Activated T-cell treated with anti-CD3 and anti-CD28 coated beads for 4 hours (primary cell): Measurements from ENCODE around the gene SLC29A3.

Experiments used
- DNase-seq: peaks from one replicate; pipeline ENCODE4 v3.0.0-alpha.2; 2020

Gene SLC29A3

DNA sequence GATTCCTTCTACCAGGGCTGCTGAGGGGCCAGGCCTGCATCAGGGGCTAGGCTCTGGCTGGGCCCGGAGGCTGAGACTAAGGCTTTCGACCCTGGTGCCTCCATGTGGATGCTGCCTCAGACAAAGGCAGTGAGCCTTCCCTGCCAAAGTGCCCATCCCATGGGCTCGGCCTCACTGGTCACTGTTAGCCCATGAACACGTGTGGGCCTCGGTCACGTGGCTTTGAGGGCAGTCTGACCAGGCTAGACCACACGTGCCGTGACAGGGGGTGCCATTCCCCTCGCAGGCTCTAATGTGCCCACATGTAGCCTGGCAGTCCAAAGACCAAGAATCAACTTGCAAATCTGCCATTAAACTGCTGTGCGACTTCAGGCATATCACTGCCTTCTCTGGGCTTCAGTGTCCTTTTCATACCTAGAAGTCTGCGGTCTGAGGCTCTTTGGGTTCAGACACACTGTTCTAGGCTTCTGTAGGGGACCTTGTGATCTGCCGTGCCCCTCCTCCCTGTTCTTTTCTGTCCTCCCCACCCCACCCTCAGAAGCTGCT is 17.6 kb upstream of the SLC29A3 start:
- DNase-seq = no peak

DNA sequence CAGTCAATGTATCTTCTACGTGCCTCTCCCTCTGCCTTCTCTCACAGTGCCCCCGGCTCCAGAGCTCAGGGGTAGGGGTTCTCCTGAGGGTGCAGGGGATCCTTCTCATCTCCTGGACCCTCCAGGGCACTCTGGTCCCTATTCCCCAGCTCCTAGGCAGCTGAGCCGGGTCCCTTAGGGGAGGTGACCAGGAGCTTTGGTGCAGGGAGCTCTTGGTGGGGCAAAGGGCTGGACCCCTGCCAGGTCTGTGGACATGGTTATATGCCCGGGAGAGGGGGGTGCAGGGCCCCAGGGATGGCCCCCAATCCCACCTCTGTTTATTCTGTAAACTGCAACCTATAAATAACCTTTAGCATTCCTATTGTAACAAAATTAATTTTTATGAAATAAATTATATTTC is 16.6 kb upstream of the SLC29A3 start:
- no peak for DNase-seq

DNA sequence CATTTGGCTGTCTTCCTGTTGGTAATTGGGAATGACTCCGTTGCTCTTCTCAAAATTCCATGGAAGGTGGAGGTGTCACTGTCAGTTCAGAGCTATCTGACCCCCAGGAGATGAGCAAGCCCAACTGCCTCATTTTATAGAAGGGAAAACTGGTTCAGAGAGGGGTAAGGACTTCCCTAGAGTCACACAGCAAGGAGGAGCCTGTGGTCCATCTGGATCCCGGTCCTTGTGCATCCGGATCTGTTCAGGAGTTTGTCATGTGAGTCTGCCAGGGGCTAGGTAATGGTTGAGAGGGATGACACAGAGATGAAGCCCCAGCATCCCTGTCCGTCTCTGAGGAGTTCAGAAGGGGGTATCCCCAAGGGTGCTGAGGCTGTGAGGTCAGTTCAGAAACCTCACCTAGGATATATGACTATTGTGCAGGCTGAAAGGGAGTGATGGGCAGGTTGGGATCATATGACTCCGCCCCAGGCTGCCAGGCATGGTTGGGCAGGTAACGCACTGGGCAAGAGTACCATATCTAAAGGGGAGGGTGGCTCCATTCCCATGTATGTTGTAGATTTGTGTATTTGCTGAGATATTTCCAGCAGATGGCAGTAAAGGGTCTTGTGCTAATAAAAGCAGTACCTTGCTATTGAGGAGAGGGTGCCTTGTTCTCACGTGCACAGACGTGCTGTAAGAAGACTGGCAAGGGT is 16.0 kb upstream of the SLC29A3 start:
- no peak for DNase-seq

DNA sequence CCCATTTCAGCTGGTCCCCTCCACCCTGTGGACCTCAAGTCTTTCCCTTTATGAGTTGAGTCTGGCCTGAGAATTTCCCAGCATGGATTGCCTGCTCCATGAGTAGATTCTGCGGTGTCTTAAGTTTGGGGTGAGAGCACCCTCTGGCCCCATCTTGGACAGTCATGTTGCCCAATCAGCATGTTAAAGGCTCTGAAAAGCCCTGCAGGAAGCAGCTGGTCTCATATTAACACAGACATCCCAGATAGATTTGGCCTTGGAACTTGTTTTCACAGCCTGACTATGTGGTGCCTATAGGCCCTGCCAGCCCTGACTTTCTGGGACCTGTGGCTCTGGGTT is 15.5 kb upstream of the SLC29A3 start:
- no peak for DNase-seq

DNA sequence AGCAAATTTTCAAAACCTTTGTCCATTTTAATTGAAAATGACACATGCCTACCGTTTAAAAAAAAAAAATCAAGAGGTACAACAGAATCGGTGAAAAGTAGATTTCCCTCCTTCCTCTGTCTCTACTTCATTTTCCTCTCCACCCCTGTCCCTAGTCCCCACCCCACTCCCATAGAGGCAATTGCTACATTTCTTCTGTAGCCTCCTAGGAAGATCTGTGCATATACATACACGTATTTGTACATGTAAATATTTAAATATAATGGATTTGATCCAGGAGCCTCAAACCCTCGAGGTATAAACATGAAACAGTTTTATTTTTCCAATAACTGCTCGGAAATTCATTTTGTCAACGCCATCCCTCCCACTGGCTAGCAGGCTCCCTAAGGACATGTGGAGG is 14.1 kb upstream of the SLC29A3 start:
- no peak for DNase-seq

DNA sequence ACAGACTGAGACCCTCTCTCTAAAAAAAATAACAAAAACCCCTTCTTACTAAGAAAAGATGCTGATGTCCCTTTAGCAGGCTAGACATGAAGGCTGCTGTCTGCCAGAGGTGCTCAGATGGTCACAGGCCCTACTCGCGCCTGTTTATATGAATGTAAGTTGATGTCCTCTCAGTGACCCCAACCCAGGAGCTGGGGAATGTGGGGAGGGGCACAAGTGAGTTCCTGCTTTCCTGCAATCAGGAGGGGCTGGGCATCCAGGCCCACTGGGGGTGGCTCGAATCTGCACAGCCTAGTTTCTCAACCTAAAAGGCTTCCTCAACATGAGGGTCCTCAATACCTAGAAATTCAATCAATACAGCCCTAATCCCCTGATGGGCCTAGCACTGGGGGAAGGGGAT is 12.1 kb upstream of the SLC29A3 start:
- no peak for DNase-seq

DNA sequence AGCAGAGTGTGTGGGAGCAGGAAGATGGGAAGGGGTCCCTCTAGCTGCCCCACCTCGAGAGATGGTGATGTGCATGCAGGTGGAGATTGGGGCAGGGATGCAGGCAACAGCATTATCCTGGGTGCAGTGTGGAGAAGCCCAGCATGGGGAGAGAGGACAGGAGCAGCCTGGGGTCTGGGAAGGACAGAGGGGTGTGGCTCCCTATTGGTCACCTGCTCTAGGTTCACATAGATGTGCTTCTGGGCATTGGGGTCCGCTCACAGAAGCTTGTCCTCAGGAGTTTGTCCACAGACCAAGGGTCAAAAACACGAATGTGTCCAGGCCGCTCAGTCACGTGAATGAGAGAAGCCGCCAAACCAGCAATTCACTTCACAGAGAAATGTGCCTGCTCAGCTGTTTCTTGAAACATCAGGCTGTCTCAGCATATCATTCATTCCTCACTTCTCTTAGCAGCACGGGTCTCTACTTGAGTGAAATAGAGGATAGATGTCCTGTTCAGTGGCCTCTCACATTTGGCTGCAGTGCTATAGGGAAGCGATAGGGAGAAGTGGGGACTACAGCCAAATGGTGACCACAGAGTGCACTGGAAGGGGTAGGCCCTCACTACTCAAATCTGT is 11.5 kb upstream of the SLC29A3 start:
- DNase-seq = no peak

DNA sequence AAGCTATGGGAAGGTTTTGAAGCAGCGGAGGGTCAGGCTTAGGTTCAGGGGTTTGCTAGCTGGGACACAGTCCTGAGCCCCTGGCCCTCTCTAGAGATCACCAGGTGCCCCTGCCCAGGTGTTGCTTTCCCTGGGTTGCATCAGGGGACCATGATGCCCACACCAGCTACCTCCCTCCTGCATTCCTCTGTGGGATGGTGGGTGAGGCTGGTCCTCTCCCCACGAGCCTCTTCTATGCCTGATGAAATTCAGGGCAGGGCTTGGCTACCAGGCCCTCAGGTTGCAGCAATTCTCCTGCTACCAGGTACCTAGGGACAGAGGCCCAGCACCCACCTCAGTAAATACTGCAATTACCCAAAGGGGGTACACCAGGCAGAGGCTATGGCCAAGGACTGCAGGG is 10.8 kb upstream of the SLC29A3 start:
- no peak for DNase-seq

DNA sequence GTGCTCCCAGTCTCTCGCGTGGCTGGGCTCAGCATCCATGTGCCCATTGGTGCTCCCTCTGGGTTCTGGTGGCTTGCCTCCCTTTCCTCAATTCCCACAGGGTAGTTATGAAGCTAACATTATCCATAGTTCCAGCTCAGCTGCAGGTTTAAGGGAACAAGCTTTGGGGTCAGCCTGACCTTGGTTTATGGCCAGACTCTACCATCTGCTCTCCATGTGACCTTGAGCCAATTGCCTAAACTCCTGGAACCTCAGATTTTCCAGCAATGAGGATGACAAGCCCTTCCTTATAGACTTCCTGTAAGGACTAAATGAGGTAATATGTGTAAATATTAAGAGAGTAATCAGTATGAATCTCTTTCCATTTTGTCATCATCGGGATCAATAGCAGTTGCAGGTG is 10.1 kb upstream of the SLC29A3 start:
- DNase-seq = no peak

DNA sequence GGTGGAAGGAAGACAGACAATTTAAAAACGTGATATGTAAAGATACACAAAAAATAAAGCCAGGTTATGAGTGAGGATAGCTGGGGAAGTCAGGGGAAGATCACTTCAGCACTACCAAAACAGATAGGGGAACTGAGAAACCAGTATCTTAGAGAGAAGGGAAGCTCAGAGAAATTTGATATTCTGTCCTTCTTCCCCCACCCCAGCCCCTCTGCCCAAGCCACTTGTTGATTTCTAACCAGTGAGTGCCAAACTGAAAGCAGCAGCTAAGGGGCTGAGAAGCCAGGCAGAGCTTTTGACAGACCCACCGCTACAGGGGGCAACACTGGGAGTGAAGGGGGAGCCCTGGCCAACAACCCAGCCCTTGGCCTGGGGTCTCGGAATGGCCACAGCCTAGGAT is 9.1 kb upstream of the SLC29A3 start:
- no peak for DNase-seq

DNA sequence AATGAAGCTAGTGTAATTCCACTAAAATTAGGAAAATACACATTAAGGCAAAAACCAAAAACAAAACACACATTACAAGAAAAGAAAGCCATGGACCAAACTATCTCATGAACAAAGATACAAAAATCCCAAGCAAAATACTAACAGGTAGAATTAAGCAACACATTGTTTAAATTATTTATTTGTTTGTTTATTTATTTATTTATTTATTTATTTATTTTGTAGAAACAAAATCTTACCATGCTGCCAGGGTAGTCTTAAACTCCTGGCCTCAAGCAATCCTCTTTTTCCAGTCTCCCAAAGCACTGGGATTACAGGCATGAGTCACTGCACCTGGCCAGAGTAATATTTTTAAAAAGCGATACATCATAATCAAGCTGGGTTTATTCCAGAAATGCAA is 6.8 kb upstream of the SLC29A3 start:
- no peak for DNase-seq

DNA sequence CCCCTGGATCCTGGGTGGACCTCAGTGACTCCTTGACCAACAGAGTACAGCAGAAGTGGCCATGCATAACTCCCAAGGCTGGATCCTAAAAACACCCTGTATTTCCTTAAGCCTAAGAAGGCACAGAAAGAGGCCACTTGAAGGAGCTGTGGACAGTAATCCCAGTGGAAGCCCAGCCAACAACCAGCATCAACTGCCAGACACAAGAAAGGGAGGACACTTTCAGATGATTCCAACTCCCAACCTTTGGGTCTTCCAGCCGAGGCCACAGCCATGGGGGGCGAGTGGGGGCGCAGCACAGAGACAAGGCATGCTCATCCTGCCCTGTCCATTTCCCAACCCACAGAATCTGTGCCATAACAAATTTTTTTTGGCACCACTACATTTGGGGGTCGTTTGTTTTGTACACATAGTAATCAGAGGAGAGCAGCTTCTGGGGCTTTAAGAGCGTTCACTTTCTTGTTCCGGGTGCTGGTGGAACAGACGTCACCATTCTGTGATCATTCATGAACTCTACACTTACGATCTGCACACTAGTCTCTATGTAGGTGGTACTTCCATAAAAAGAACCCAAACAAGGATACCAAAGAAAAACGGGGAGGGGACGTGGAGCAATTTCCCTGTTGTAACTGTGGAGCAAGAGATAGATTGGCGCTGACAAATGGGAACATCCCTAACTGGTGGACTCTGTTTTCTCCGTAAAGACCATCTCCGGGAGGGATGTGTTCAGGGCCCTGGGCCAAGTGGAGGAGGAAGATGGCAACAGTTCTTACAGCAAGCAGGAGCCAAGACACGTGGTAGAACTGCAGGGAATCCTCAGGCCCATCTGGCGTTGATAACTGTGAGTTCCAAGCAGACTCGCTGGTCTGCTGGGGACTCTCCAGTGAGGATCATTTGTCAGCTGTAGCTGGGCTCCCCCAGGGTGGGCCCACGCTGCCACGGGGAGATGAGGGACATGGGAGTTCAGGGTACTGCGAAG is 6.0 kb upstream of the SLC29A3 start:
- DNase-seq = no peak

DNA sequence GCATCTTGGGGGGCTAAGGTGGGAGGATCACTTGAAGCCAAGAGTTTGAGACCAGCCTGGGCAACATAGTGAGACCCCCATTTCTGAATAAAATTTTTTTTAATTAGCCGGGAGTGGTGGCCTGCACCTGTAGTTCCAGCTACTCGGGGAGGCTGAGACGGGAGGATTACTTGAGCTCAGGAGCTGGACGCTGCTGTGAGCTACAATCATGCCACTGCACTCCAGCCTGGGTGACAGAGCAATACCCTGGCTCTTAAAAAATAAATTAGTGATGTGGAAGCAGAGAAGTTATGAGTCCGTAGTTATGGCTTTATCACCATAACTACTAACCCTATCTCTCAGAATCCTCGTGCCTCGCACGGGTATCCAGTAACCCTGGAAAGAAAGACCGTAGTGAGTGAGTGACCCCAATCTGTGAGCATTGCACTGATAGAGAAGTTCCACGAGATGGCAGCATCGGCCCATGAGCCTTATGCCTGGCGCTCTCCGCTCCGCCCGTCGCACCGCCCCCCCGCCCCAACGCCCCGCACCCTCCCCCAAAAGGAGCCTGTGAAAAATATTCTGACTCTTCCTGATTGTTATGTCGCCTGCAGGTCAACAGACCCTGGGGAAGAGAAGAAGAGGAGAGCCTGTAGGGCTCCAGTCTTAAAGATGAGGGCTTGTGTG is 4.9 kb upstream of the SLC29A3 start:
- DNase-seq = peak; percentile 48

DNA sequence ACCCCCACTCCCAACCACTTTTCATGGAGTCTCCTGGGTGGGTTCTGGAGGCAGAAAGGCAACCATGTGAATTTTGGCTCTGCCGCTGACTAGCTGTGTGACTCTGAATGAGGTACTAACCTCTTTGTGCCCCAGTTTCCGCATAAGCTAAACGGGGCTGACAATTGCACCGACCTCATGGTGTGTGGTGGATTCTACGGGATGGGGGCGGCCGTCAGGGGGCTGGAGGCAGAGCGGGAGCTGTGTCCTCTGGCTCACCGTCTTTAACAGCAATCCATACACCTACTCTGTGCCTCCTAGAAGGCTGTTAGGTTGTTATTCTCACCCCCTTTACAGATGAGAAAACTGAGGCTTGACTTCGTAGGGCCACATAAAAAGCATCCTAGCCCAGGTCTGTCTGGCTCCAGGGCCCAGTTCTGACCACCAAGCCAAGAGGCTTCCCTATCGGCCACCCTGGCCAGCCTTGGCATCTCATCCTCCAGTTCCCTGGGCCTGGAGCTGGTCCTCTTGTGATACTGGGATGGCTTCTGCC is 4.3 kb upstream of the SLC29A3 start:
- DNase-seq = no peak

DNA sequence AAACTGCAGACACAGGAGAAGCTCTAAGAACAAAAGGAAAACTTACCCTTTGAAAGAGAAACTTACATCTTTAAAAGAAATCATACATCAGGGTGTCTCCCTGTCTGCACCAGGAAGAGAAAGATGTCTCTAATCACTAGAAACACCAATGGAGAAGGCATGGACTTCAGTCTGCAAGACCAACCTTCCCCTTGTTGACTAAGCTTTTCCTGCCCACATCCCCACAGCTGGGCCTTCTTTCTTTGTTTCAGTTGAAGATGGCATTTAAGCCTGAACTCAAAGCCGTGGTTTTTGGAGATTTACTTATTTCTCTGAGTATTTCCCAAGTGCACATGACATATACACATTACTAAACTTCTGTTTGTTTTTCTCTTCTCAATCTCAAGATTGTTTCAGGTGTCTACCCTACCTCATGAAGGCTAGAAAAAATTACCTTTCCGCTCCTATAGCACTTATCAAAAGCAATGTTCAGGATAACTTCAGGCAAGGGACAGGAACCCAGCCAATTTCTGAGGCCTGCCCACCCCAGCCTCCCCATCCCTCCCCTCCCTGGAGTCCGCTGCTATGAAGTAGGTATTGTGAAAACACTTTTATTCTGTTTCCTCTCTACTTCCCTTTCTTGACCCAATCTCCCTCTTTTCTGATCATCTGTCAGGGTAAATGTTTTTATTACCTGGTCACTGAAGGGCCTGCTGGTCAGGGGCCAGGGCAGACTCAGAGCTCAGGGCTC is 2.8 kb upstream of the SLC29A3 start:
- no peak for DNase-seq

DNA sequence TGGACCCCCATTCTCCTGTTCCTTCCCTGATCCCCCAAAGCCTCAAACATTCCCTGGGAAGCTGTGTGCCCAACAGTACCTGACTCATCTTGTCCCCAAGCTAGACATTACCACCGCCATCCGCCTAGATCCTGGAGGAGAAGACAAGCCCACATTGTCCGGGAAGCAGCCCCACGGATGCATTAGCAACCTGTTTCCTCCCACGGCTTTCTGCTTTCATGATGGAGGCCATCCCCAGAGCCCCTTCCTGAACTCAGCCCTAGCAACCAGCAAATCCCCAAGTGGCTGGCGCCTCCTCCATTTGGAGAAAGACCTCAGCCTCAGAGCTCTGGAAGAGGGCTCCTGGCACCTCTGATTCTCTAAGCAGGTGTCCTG is 2.3 kb upstream of the SLC29A3 start:
- no peak for DNase-seq

DNA sequence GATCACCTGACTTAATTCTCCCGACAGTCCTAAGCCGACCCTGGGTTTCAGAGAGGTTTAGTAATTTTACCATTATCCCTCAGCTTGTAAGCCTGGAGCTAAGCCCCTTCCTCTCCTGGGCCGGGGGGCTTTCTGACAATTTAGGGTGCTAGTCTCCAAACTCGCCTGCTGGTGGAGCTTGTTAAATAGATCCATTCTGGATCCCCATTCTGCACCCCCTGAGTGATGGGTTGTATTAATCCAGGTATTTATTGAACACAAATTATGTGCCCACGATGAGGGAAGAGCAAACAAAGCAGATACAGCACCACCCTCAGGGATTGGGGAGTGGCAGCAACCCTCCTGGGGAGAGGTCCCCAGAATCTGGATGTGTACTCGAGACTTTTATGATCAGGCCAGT is 1.3 kb upstream of the SLC29A3 start:
- DNase-seq = no peak

DNA sequence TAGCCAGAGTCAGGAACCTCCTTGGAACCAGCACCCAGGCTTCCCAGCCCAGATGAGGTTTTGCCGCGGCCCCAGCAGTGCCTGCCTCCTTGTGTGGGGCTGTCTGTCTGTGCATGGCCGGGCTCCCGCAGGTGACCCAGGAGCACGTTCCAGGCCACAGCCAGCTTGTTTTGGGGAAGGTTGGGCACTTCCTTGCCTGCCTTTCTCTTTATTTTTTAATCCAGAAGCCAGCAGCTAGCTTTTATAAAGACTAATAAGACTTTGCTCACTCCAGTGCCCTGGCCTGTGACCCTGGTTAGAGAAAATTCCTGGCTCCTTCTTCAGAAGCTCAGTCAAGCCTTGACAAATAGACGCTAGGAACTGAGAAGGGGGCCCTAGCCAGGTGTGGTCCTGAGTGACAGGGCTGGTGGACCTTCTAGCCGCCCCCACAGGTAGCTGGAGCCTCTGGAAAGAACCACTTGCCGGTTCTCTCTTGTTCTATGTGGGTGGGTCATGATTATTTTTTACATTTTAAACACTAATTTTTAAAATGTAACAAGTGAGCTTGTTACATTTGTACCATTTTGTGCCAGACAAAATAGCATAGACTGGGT is 837 bp downstream of the SLC29A3 start:
- DNase-seq = no peak

DNA sequence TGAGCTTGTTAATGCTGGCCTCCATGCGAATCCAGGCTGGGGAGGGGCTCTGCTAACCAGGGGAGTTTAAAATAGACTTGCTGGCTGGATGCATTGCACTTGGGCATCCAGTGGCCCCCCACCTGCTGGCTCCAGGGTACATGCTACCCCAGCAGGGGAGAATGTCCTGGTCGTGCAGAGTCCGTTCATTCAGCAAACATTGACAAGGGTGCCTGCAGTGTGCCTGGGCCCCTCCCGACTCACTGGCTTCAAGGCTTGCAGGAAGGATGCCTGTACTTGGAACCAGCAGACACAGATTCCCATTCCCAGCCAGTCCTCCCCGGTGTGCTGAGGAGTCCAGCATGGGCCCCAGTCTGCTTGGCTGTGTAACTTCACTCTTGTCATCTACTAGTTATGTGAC is 1.5 kb downstream of the SLC29A3 start:
- DNase-seq = no peak

DNA sequence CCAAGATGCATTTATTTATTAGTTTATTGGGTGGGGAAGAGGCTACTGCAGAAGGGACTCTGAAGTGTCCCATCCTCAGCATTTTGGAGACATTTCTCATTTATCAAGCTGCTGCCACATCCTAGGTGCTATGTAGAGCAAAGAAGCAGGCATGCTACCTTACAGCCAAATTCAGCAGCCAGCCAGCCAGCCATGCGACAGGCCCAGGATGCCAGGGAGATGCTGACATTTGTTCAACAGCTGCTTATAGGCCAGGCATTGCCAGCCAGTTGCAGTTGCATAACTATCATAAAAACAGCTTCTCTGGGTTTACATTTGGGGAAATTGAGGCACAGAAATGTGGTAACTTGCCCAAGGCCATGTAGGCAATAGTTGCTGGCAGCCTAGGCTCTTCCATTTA is 2.3 kb downstream of the SLC29A3 start:
- DNase-seq = no peak

DNA sequence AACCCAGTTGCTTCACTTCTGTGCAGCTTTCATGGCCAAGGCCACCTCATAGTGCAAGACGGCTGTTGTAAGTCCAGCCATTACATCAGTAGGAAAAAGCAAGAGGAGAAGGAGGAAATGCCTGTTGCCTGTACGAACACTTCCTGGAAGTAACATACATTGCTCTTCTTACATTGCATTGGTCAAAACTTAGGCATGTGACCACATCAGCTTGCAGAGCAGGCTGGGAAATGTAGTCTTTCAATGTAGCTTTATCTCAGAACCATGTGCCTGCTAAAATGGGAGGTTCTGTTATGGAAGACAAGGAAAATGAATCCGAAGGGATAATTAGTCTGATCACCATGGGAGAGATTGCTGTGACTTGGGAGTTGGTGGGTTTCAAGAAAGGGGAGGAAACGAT is 4.3 kb downstream of the SLC29A3 start:
- DNase-seq = no peak

DNA sequence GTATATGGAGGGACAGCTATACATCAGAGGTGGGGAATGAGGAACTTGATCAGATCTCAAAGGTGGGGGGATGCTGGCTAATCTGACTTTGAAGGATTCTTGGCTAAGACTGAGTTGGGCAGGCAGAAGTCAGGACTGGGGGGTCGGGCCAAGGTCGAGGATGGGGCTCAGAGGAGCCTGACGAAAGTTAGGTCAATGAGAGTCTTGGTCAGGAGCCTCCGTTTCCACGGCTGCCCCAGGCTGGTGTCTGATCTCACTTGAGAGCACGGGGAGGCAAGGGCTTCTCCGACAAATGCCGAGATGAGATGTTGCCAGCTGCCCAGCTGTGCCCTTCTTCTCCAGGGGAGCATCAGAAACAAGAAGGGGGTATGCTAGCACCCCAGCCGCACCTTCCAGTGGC is 5.7 kb downstream of the SLC29A3 start:
- DNase-seq = no peak
